Subcutaneous adipose tissue (tissue), 4 donors: ENCODE measurements around the gene TGFBI. TPM values are rescaled to one million over a fixed set of nuclear protein-coding genes. Genes with fewer than 3 reads are reported as not detected.

ENCODE experiments used
- CTCF ChIP-seq: fragments of 450-650 bp; IDR thresholded peaks from one replicate; pipeline ENCODE4 v1.5.1; 2016; ENCODE audit warnings: low read depth, mild to moderate bottlenecking, control low read depth, antibody characterized with exemption, moderate library complexity
- total RNA-seq, 4 donors: library from RNA; depleted of rRNA; stranded (reverse); fragments of >200 nt; gene quantifications; one replicate each; pipeline ENCODE4 v1.1.0, GENCODE V29; 2016

The TGFBI gene
- total RNA-seq, 4 donors from 2014 or later = 133 to 240 (median 164) TPM

GRCh38 chr5:136004436-136004835 lies 24.4 kb upstream of the TGFBI start:
- TF ChIP-seq CTCF = no peak

GRCh38 chr5:136005476-136005875 lies 23.3 kb upstream of the TGFBI start:
- no peak for TF ChIP-seq CTCF

- no peak for TF ChIP-seq CTCF
These were observed 22.6 kb upstream of the TGFBI start for GRCh38 chr5:136006164-136006563.

GRCh38 chr5:136006761-136007251 lies 22.0 kb upstream of the TGFBI start:
- no peak for TF ChIP-seq CTCF

GRCh38 chr5:136007271-136007670 lies 21.5 kb upstream of the TGFBI start:
- no peak for TF ChIP-seq CTCF

- TF ChIP-seq CTCF = no peak
These were observed 17.3 kb upstream of the TGFBI start for GRCh38 chr5:136011414-136012001.

- TF ChIP-seq CTCF = no peak
These were observed 16.6 kb upstream of the TGFBI start for GRCh38 chr5:136012041-136012804.
